Stimulated activated CD8-positive, alpha-beta memory T cell treated with anti-CD3 and anti-CD28 coated beads, Interleukin-7, amount 100 ng/mL, for 1 hour (primary cell): ENCODE measurements around the gene SERP2.
A peak's percentile ranks its signal among the peaks of the same experiment; 100 is the strongest.

Source experiments
- DNase-seq, 2 donors: peaks; one replicate each; pipeline ENCODE4 v3.0.0-alpha.2; 2020; ENCODE audit warnings: low read depth in 2 of 2

SERP2 gene

DNA sequence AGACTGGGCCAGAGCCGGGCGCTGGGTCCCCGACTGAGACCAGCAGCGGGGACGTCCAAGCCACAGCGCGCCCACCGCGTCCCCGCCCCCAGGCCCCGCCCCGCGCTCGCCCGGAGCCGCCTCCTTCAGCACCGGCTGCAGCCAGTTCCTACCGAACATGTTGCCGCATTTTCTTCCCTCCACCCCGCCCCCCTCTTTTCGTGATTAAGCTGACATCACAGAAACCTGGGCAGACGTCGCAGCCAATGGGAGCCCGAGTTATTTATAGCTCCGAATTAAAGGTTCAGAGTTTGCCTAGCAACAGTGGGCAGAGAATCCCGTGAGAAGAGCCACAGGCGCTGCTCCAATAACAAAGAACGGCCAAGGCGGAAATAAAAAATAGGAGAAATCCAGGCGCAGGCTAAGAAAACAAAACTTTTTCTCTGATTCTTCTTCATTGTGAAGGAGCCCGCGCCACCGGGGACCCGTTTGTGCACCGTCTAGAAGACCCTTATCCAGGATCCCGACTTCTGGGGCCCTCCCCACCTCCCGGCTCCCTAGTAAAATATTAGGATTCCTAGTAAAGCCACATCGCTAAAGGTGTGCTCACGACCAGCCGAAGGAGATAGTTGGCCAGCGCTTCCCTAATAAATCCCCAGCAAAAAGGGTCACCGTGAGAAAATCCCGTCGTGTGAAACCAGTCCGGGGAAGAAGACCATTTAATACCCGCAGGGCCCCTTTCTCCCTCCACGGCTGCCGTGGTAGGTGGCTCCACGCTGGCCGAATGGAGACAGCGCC, 61.7 kb downstream of the SERP2 start:
- peak; percentile 67 to 73 for DNase-seq

DNA sequence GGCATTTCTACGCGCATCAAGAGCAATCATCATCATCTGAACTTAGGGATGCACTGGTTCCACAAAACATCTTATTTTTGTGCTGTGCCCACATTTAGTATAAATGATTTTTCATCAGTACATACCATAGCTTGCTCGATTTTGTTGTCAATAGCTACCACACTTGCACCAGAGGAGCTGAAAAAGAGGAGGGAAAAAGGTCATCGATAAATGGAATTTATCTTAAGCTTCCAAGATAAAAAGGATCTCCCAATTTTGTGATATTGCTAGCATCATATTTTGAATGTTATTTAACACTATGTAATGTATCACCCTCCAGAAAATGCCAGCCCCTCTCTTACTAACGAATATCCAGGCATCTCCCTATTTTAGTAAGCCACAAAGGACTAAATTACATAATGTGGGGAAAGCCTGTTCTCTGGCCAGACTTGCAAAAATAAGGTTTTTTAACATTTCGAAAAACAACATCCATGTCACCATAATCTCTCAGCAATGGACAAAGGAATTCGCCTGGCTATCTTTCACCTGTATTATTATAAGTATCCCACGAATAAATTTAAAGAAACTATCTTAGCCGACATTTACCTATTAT, 62.4 kb downstream of the SERP2 start:
- DNase-seq, result no peak

DNA sequence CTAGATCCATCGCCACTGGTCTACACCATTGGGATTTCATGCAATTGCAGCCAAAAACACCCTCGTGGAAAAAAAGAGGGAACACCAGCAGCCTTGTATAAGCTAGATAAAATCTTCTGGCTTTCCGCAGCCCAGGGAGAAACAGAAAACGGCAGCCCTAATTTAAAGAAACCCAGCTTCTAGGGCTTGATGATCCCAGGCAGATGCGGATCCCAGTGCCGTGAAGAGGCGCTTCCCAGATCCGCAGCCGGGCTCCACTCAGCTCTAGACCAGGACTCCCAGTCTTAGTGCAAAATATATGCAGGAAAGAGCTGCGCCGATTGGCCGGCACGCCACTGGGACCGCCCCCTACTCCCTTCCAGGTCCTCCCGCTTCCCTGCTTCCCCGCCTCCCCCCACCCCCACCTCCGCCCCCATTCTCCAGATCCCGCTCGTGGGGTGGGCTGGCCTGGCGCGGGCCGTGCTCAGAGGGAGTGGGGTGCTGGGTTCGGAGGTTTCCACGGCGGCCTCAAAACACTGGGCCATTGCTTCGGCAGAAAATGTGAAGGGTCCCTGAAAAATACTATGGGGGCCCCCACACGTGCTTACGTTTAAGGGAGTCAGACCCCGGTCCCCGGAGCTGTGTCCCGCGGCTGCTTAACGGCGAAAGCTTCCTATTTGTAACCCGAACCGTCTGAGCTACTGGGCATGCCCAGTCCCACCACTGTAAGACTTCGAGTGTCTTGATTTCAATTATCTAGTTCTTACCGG, 63.1 kb downstream of the SERP2 start:
- peak in 1 of 2 donors; percentile 11 for DNase-seq

GRCh38 chr13:44437356-44438233, 64.0 kb downstream of the SERP2 start:
- no peak for DNase-seq

- DNase-seq, result no peak
These were observed 64.6 kb downstream of the SERP2 start for GRCh38 chr13:44438234-44438579.

GRCh38 chr13:44439452-44440024, 65.9 kb downstream of the SERP2 start:
- no peak for DNase-seq

GRCh38 chr13:44440046-44440608, 66.5 kb downstream of the SERP2 start:
- no peak for DNase-seq
